Peyer's patch (tissue), 4 donors: Measurements from ENCODE around the gene SLC5A3.

Experiments used
- CTCF ChIP-seq, 6 experiments: fragments of 450-650 bp in 4 of 6; fragments of 200-600 bp in 2 of 6; sonication (generic) in 1 of 6; IDR thresholded peaks; one replicate each; pipeline ENCODE4 v1.5.1; 2017 to 2019; ENCODE audit warnings: antibody characterized with exemption in 6 of 6, mild to moderate bottlenecking in 3 of 6, moderate library complexity in 1 of 6
- POLR2A ChIP-seq, 2 donors: fragments of 450-650 bp; IDR thresholded peaks; one replicate each; pipeline ENCODE4 v1.5.1; 2017; ENCODE audit warnings: antibody characterized with exemption in 2 of 2, mild to moderate bottlenecking in 2 of 2, moderate library complexity in 2 of 2

- no peak for TF ChIP-seq CTCF (IDR thresholded peaks at IDR 0.05)
- no peak for TF ChIP-seq POLR2A (IDR thresholded peaks at IDR 0.05)
Observed at GRCh38 chr21:34023691-34024373, 49.5 kb upstream of the SLC5A3 start.
